Measurements from ENCODE around the gene ACSF3. TPM values are rescaled to one million over a fixed set of nuclear protein-coding genes. Genes with fewer than 3 reads are reported as not detected.
A peak's percentile ranks its signal among the peaks of the same experiment; 100 is the strongest.

ACSF3 gene
- polyA plus RNA-seq, 12 donors = 12.6 to 31.8 (median 15.3) TPM; not detected in 1

- no peak for DNase-seq
Observed at GRCh38 chr16:89107203-89107582, 13.5 kb downstream of the ACSF3 start.

GRCh38 chr16:89108416-89108815 lies 14.8 kb downstream of the ACSF3 start:
- no peak for DNase-seq

- no peak for DNase-seq
Observed at GRCh38 chr16:89110641-89111040, 17.0 kb downstream of the ACSF3 start.

GRCh38 chr16:89111263-89111662 lies 17.6 kb downstream of the ACSF3 start:
- DNase-seq = no peak

- DNase-seq = no peak
Observed at GRCh38 chr16:89112377-89113151, 18.9 kb downstream of the ACSF3 start.

- DNase-seq = no peak
Observed at GRCh38 chr16:89113152-89113547, 19.5 kb downstream of the ACSF3 start.

GRCh38 chr16:89113661-89114060 lies 20.0 kb downstream of the ACSF3 start:
- DNase-seq = no peak

GRCh38 chr16:89114159-89114981 lies 20.7 kb downstream of the ACSF3 start:
- no peak for DNase-seq

- DNase-seq = peak; percentile 43
Observed at GRCh38 chr16:89115216-89115861, 21.7 kb downstream of the ACSF3 start.

- DNase-seq = no peak
Observed at GRCh38 chr16:89116341-89117226, 22.9 kb downstream of the ACSF3 start.

GRCh38 chr16:89117227-89117974 lies 23.7 kb downstream of the ACSF3 start:
- DNase-seq = no peak

GRCh38 chr16:89117975-89118289 lies 24.3 kb downstream of the ACSF3 start:
- DNase-seq = no peak

- no peak for DNase-seq
Observed at GRCh38 chr16:89118361-89119165, 24.9 kb downstream of the ACSF3 start.

- no peak for DNase-seq
Observed at GRCh38 chr16:89119166-89119621, 25.5 kb downstream of the ACSF3 start.

- DNase-seq = no peak
Observed at GRCh38 chr16:89119661-89120141, 26.0 kb downstream of the ACSF3 start.

- no peak for DNase-seq
Observed at GRCh38 chr16:89120281-89120680, 26.6 kb downstream of the ACSF3 start.

GRCh38 chr16:89120921-89121351 lies 27.3 kb downstream of the ACSF3 start:
- no peak for DNase-seq

- no peak for DNase-seq
Observed at GRCh38 chr16:89121691-89122321, 28.2 kb downstream of the ACSF3 start.

- no peak for DNase-seq
Observed at GRCh38 chr16:89122322-89122851, 28.7 kb downstream of the ACSF3 start.

Data from muscle of arm (tissue), 12 donors.